Lung (tissue), 12 donors: ENCODE results near the gene ARHGAP22. TPM values are rescaled to one million over a fixed set of nuclear protein-coding genes. Genes with fewer than 3 reads are reported as not detected.

Experiments
- ATAC-seq: fragments of 200-7000 bp; cut with Tn5 transposase; one replicate; pipeline ENCODE4 v1.9.1; 2020; ENCODE audit warnings: moderate number of reproducible peaks; ENCODE audit not compliant: insufficient read depth, low FRiP score
- DNase-seq, 3 donors: peaks; one replicate each; pipeline ENCODE4 v3.0.0-alpha.2; 2013 to 2017
- H3K27ac ChIP-seq, 2 donors: one replicate each; pipeline ENCODE4 v1.5.1; 2013; ENCODE audit warnings: mild to moderate bottlenecking in 2 of 2, moderate library complexity in 2 of 2, control low read depth in 1 of 2, inconsistent platforms in 1 of 2, low read depth in 1 of 2, low read length in 1 of 2
- H3K27me3 ChIP-seq, 3 donors: one replicate each; pipeline ENCODE4 v1.5.1; 2013; ENCODE audit warnings: low read length in 2 of 3; ENCODE audit not compliant: control insufficient read depth in 3 of 3, insufficient read depth in 3 of 3
- H3K36me3 ChIP-seq, 4 donors: one replicate each; pipeline ENCODE4 v1.5.1; 2013; ENCODE audit warnings: low read length in 4 of 4, mild to moderate bottlenecking in 1 of 4, moderate library complexity in 1 of 4; ENCODE audit not compliant: control insufficient read depth in 4 of 4, insufficient read depth in 4 of 4
- H3K4me1 ChIP-seq, 5 donors: one replicate each; pipeline ENCODE4 v1.5.1; 2013; ENCODE audit warnings: low read length in 5 of 5, mild to moderate bottlenecking in 2 of 5, moderate library complexity in 1 of 5; ENCODE audit not compliant: control insufficient read depth in 5 of 5, insufficient read depth in 5 of 5
- H3K4me3 ChIP-seq: one replicate; pipeline ENCODE4 v1.5.1; 2013; ENCODE audit warnings: mild to moderate bottlenecking, control low read depth, moderate library complexity
- H3K9ac ChIP-seq, 2 donors: one replicate each; pipeline ENCODE4 v1.5.1; 2013; ENCODE audit warnings: low read length in 2 of 2, control low read depth in 1 of 2; ENCODE audit not compliant: insufficient read depth in 1 of 2
- H3K9me3 ChIP-seq, 4 donors: one replicate each; pipeline ENCODE4 v1.5.1; 2013; ENCODE audit warnings: low read length in 3 of 4, mild to moderate bottlenecking in 1 of 4, moderate library complexity in 1 of 4; ENCODE audit not compliant: control insufficient read depth in 4 of 4, insufficient read depth in 3 of 4
- CTCF ChIP-seq: IDR thresholded peaks from 2 replicates; pipeline ENCODE4 v1.5.1; 2012; ENCODE audit warnings: mild to moderate bottlenecking; ENCODE audit errors: control extremely low read depth, extremely low read depth
- WGBS, 2 donors: extraction: QIAGEN DNeasy Blood & Tissue Kit; methylation state at CpG; one replicate each; pipeline ENCODE4 v1.1.7; 2013; 5-methylcytosine and 5-hydroxymethylcytosine counted together
- polyA plus RNA-seq, 2 donors: library from polyadenylated mRNA; stranded (reverse); fragments of 200-250 nt; gene quantifications; one replicate each; pipeline ENCODE4 v1.2.1, GENCODE V29; 2013
- total RNA-seq, 2 donors: library from RNA; depleted of rRNA in 1 of 2; stranded (reverse); fragments of >200 nt in 1 of 2; gene quantifications; one replicate each; pipeline ENCODE4 v1.2.1, GENCODE V29; 2014 to 2021
- donor health status: control.
- donor health status: control.
- donor health status: Bipolar disorder and iron deficiency.
- donor health status: healthy.
- donor health status: DM: yes; HTN: yes; CAD: no.

The ARHGAP22 gene
- total and polyA plus RNA-seq, 4 donors: 3.2 to 6.9 (median 4.1) TPM

- Histone ChIP-seq H3K27ac (no peak overlapping the region), H3K27me3 (no peaks in the 10 kb centered on the region), H3K4me3 (no peak overlapping the region), H3K9me3 (peaks cover 0 to 3% (median 0%) of the 10 kb centered on the region in 4 donors), H3K36me3 (no peaks in the 10 kb centered on the region), H3K4me1 (peaks cover 0 to 8% (median 5%) of the 10 kb centered on the region in 5 donors), H3K9ac (no peak overlapping the region)
- no peak for ATAC-seq
- no peak for DNase-seq
- 36 to 49% methylated on average over 5 of the region's 5 CpGs for WGBS, 2 donors
- no peak for TF ChIP-seq CTCF
These were observed 73.4 kb downstream of the ARHGAP22 start for GRCh38 chr10:48531486-48531885.

GRCh38 chr10:48529331-48529730 lies 75.5 kb downstream of the ARHGAP22 start:
- WGBS, 2 donors: 34 to 50% methylated on average over 2 of the region's 2 CpGs
- ATAC-seq: no peak
- no peak overlapping the region for H3K9ac ChIP-seq

GRCh38 chr10:48527756-48528155 lies 77.1 kb downstream of the ARHGAP22 start:
- 92 to 98% methylated on average over 1 of the region's 1 CpG for WGBS, 2 donors
- DNase-seq (no peak), ATAC-seq (no peak)

More at GRCh38 chr10:48529331-48529730, 75.5 kb downstream of the ARHGAP22 start:
- H3K4me3 ChIP-seq: no peak overlapping the region
- no peaks in the 10 kb centered on the region for H3K9me3 ChIP-seq
- no peaks in the 10 kb centered on the region for H3K36me3 ChIP-seq
- peaks cover 0 to 11% (median 6%) of the 10 kb centered on the region in 5 donors for H3K4me1 ChIP-seq
- H3K27me3 ChIP-seq: no peaks in the 10 kb centered on the region
- H3K27ac ChIP-seq: no peak overlapping the region
- DNase-seq: no peak
- TF ChIP-seq CTCF: no peak

More at GRCh38 chr10:48527756-48528155, 77.1 kb downstream of the ARHGAP22 start:
- no peak overlapping the region for H3K27ac ChIP-seq
- no peaks in the 10 kb centered on the region for H3K36me3 ChIP-seq
- TF ChIP-seq CTCF: no peak
- H3K4me1 ChIP-seq: peaks cover under 1 to 17% (median 10%) of the 10 kb centered on the region in 5 donors
- H3K4me3 ChIP-seq: no peak overlapping the region
- H3K27me3 ChIP-seq: no peaks in the 10 kb centered on the region
- H3K9me3 ChIP-seq: no peaks in the 10 kb centered on the region
- no peak overlapping the region for H3K9ac ChIP-seq
